H9 (cell line): ENCODE results near the gene CCR9. TPM values are rescaled to one million over a fixed set of nuclear protein-coding genes. Genes with fewer than 3 reads are reported as not detected.

ENCODE experiments used
- DNase-seq: peaks from one replicate; pipeline ENCODE4 v3.0.0-alpha.2; 2017
- H2AFZ ChIP-seq: one replicate; pipeline ENCODE4 v1.6.1; 2013; ENCODE audit warnings: mild to moderate bottlenecking, low read length, control low read depth, moderate library complexity
- H2AK5ac ChIP-seq: 2 replicates; pipeline ENCODE4 v1.6.1; 2013; ENCODE audit warnings: low read length, control low read depth, mixed read lengths; ENCODE audit not compliant: insufficient read length
- H2BK120ac ChIP-seq: one replicate; pipeline ENCODE4 v1.6.1; 2013; ENCODE audit warnings: low read depth, mild to moderate bottlenecking, low read length, control low read depth, inconsistent platforms; ENCODE audit not compliant: poor library complexity, severe bottlenecking
- H2BK12ac ChIP-seq: 2 replicates; pipeline ENCODE4 v1.6.1; 2013; ENCODE audit warnings: low read length, control low read depth, mixed read lengths, low read depth; ENCODE audit not compliant: insufficient read length
- H2BK15ac ChIP-seq: 2 replicates; pipeline ENCODE4 v1.6.1; 2013; ENCODE audit warnings: low read depth, low read length, control low read depth
- H2BK20ac ChIP-seq: one replicate; pipeline ENCODE4 v1.6.1; 2013; ENCODE audit warnings: low read depth, mild to moderate bottlenecking, low read length, control low read depth, inconsistent platforms; ENCODE audit not compliant: poor library complexity, severe bottlenecking
- H2BK5ac ChIP-seq: 2 replicates; pipeline ENCODE4 v1.6.1; 2013; ENCODE audit warnings: low read length, control low read depth, mixed read lengths; ENCODE audit not compliant: insufficient read length
- H3K14ac ChIP-seq: 2 replicates; pipeline ENCODE4 v1.6.1; 2013; ENCODE audit warnings: low read length, control low read depth; ENCODE audit not compliant: insufficient read depth
- H3K18ac ChIP-seq: 2 replicates; pipeline ENCODE4 v1.6.1; 2013; ENCODE audit warnings: low read depth, mild to moderate bottlenecking, mixed read lengths, low read length, control low read depth; ENCODE audit not compliant: insufficient read length
- H3K23ac ChIP-seq: 2 replicates; pipeline ENCODE4 v1.6.1; 2013; ENCODE audit warnings: low read length, control low read depth, mixed read lengths, low read depth; ENCODE audit not compliant: insufficient read length
- H3K23me2 ChIP-seq: 2 replicates; pipeline ENCODE4 v1.6.1; 2013; ENCODE audit warnings: low read depth, mild to moderate bottlenecking, mixed read lengths, low read length, control low read depth; ENCODE audit not compliant: insufficient read length, poor library complexity, severe bottlenecking
- H3K27ac ChIP-seq: 2 replicates; pipeline ENCODE4 v1.5.1; 2013; ENCODE audit warnings: low read length, control low read depth, mixed read lengths, low read depth; ENCODE audit not compliant: insufficient read length
- H3K27me3 ChIP-seq: 2 replicates; pipeline ENCODE4 v1.6.1; 2013; ENCODE audit warnings: low read length, control low read depth, inconsistent platforms; ENCODE audit not compliant: insufficient read depth
- H3K4ac ChIP-seq: 2 replicates; pipeline ENCODE4 v1.6.1; 2013; ENCODE audit warnings: low read depth, mild to moderate bottlenecking, control low read depth, inconsistent platforms, low read length, moderate library complexity
- H3K4me1 ChIP-seq: 2 replicates; pipeline ENCODE4 v1.6.1; 2013; ENCODE audit warnings: low read length, control low read depth, inconsistent platforms; ENCODE audit not compliant: insufficient read depth
- H3K4me2 ChIP-seq: 2 replicates; pipeline ENCODE4 v1.6.1; 2013; ENCODE audit warnings: low read length, control low read depth, mixed read lengths; ENCODE audit not compliant: insufficient read length, insufficient read depth
- H3K56ac ChIP-seq: 2 replicates; pipeline ENCODE4 v1.6.1; 2013; ENCODE audit warnings: low read depth, mild to moderate bottlenecking, mixed read lengths, low read length, control low read depth; ENCODE audit not compliant: insufficient read length
- H3K79me1 ChIP-seq: 2 replicates; pipeline ENCODE4 v1.6.1; 2013; ENCODE audit warnings: low read depth, mild to moderate bottlenecking, moderate library complexity, low read length, control low read depth, inconsistent platforms; ENCODE audit not compliant: insufficient read depth, poor library complexity, severe bottlenecking
- H3K79me2 ChIP-seq: 2 replicates; pipeline ENCODE4 v1.6.1; 2013; ENCODE audit warnings: low read length, control low read depth, inconsistent platforms; ENCODE audit not compliant: insufficient read depth
- H3K9ac ChIP-seq: 2 replicates; pipeline ENCODE4 v1.6.1; 2013; ENCODE audit warnings: low read length, control low read depth, mixed read lengths; ENCODE audit not compliant: insufficient read length; ENCODE audit errors: extremely low read depth
- H3K9me3 ChIP-seq: one replicate; pipeline ENCODE4 v1.6.1; 2013; ENCODE audit warnings: low read depth, low read length, inconsistent platforms; ENCODE audit not compliant: control insufficient read depth
- H3T11ph ChIP-seq: one replicate; pipeline ENCODE4 v1.6.1; 2013; ENCODE audit warnings: mild to moderate bottlenecking, low read length, control low read depth, inconsistent platforms
- H4K20me1 ChIP-seq: one replicate; pipeline ENCODE4 v1.6.1; 2013; ENCODE audit not compliant: control insufficient read depth, insufficient read length, insufficient read depth
- H4K5ac ChIP-seq: 2 replicates; pipeline ENCODE4 v1.6.1; 2013; ENCODE audit warnings: low read depth, mild to moderate bottlenecking, mixed read lengths, low read length, control low read depth; ENCODE audit not compliant: insufficient read length
- H4K8ac ChIP-seq: replicated peaks from 2 replicates; pipeline ENCODE4 v1.6.1; 2013; ENCODE audit warnings: low read length, control low read depth, mixed read lengths, low read depth; ENCODE audit not compliant: insufficient read length
- H4K91ac ChIP-seq: 2 replicates; pipeline ENCODE4 v1.6.1; 2013; ENCODE audit warnings: low read depth, mild to moderate bottlenecking, moderate library complexity, mixed read lengths, low read length, control low read depth; ENCODE audit not compliant: insufficient read length
- H3K27ac Mint-ChIP-seq, 3 experiments: 2 replicates in 2 of 3; 3 replicates in 1 of 3; pipeline ENCODE4 v1.8.0; 2020 to 2021; ENCODE audit warnings: mixed read lengths in 3 of 3, mild to moderate bottlenecking in 1 of 3, moderate library complexity in 1 of 3
- H3K27me3 Mint-ChIP-seq: 2 replicates; pipeline ENCODE4 v1.8.0; 2021; ENCODE audit warnings: low read depth, mild to moderate bottlenecking, moderate library complexity, mixed read lengths
- H3K36me3 Mint-ChIP-seq, 3 experiments: 2 replicates in 2 of 3; 3 replicates in 1 of 3; pipeline ENCODE4 v1.8.0; 2020 to 2021; ENCODE audit warnings: low read depth in 3 of 3, mixed read lengths in 3 of 3; ENCODE audit not compliant: insufficient read depth in 1 of 3
- H3K4me1 Mint-ChIP-seq, 2 experiments: 2 replicates each; pipeline ENCODE4 v1.8.0; 2020; ENCODE audit warnings: mixed read lengths in 2 of 2
- H3K4me3 Mint-ChIP-seq, 2 experiments: 2 replicates in 1 of 2; 3 replicates in 1 of 2; pipeline ENCODE4 v1.8.0; 2020 to 2021; ENCODE audit warnings: mild to moderate bottlenecking in 2 of 2, mixed read lengths in 2 of 2, moderate library complexity in 1 of 2
- H3K9me3 Mint-ChIP-seq, 2 experiments: 2 replicates in 1 of 2; 3 replicates in 1 of 2; pipeline ENCODE4 v1.8.0; 2020; ENCODE audit warnings: mild to moderate bottlenecking in 2 of 2, mixed read lengths in 2 of 2, moderate library complexity in 1 of 2
- CTCF ChIP-seq: fragments of 200-600 bp; sonication (generic); conservative IDR thresholded peaks from 3 replicates; pipeline ENCODE4 v1.8.0; 2021; ENCODE audit warnings: antibody characterized with exemption, mild to moderate bottlenecking
- WGBS: extraction: QIAGEN DNeasy Blood & Tissue Kit; methylation state at CpG from one replicate; pipeline ENCODE4 v1.1.7; 2013; ENCODE audit warnings: missing lambda C conversion rate, low lambda C conversion rate, mixed read lengths; ENCODE audit not compliant: insufficient read length; ENCODE audit errors: extremely low coverage; 5-methylcytosine and 5-hydroxymethylcytosine counted together
- total RNA-seq: library from RNA; stranded (reverse); gene quantifications from 2 replicates; pipeline ENCODE4 v1.2.1, GENCODE V29; 2021

CCR9 gene
- total RNA-seq, 1 experiment from 2014 or later, result not detected

DNA sequence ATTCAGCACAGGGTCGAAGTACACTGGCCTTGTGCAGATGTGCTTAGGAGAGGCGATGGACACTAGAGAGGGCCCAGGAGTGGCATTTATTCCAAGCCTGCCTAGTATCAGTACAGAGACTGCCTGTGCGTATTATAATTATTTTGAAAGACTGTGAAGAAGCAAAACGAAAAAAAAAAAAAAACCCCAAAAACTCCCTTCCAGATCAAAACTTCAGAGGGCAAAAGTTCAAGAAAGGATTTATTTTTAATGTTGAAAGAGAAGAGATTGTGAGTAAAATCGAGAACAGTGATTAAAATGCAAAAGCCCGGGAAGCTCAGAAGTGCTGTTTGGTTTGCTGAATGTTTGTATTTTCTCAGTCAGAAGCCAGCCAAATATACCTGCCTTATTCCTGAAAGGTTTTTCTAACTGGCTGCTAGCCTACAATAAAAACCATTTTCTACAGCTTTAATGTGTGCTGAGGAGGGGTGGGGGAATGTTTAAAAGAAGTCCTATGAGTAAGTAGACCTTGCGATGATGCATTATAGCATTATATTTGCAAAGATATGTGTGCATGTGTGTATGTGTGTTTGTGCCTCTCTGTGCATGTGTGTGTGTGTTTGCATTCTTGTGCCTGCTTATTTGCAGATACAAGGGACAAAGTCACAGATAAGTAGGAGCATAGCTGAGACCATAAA lies 25.2 kb upstream of the CCR9 start:
- Histone ChIP-seq H3K23ac (no peak overlapping the region), H2BK20ac (no peak overlapping the region), H4K91ac (no peak overlapping the region), H3K23me2 (no peaks in the 10 kb centered on the region), H3K56ac (no peak overlapping the region), H3K9me3 (peaks cover 5% of the 10 kb centered on the region), H4K5ac (no peak overlapping the region), H3K9ac (no peak overlapping the region), H3K79me1 (no peaks in the 10 kb centered on the region), H3K27me3 (no peaks in the 10 kb centered on the region), H3T11ph (no peak overlapping the region), H2AFZ (no peak overlapping the region), H2BK12ac (no peak overlapping the region), H3K14ac (no peak overlapping the region), H3K27ac (no peak overlapping the region), H3K79me2 (no peaks in the 10 kb centered on the region), H2AK5ac (no peak overlapping the region), H2BK5ac (no peak overlapping the region), H3K4me2 (no peak overlapping the region), H3K18ac (no peak overlapping the region), H4K8ac (no peak overlapping the region), H2BK15ac (no peak overlapping the region), H2BK120ac (no peak overlapping the region), H4K20me1 (peaks cover 2% of the 10 kb centered on the region), H3K4me1 (no peaks in the 10 kb centered on the region), H3K4ac (no peak overlapping the region)
- Mint-ChIP-seq H3K27me3 (peaks cover 41% of the 10 kb centered on the region), H3K4me3 (no peak overlapping the region), H3K36me3 (no peaks in the 10 kb centered on the region), H3K27ac (no peak overlapping the region), H3K9me3 (peaks cover 7% of the 10 kb centered on the region in 2 experiments; a peak in 3 of 5 replicates), H3K4me1 (no peaks in the 10 kb centered on the region)
- no peak for TF ChIP-seq CTCF
- no peak for DNase-seq
- 100% methylated on average over 1 of the region's 7 CpGs for WGBS
